HepG2 (cell line): ENCODE data around the gene RPH3AL. TPM values are rescaled to one million over a fixed set of nuclear protein-coding genes. Genes with fewer than 3 reads are reported as not detected.

ENCODE experiments used
- EED ChIP-seq: sonication (generic); formaldehyde crosslinking; IDR thresholded peaks from 2 replicates; pipeline ENCODE4 v1.5.0; 2020; ENCODE audit warnings: mild to moderate bottlenecking, missing genetic modification reagents
- HDAC2 ChIP-seq: sonication (generic); formaldehyde crosslinking; IDR thresholded peaks from 2 replicates; pipeline ENCODE4 v1.4.0; 2020; ENCODE audit warnings: missing genetic modification reagents
- JARID2 ChIP-seq: sonication (generic); formaldehyde crosslinking; IDR thresholded peaks from 2 replicates; pipeline ENCODE4 v1.8.1; 2023; ENCODE audit warnings: missing genetic modification reagents, inconsistent platforms; ENCODE audit not compliant: insufficient replicate concordance
- KLF9 ChIP-seq: IDR thresholded peaks from 2 replicates; pipeline ENCODE4 v1.6.1; 2016; ENCODE audit warnings: low read depth
- NFYC ChIP-seq: IDR thresholded peaks from 2 replicates; pipeline ENCODE4 v1.6.1; 2016; ENCODE audit warnings: missing genetic modification reagents, missing compliant biosample characterization
- PAF1 ChIP-seq: IDR thresholded peaks from 2 replicates; pipeline ENCODE4 v1.6.1; 2016; ENCODE audit warnings: missing genetic modification reagents, missing compliant biosample characterization
- POLR2G ChIP-seq: fragments of 200-400 bp; formaldehyde crosslinking; IDR thresholded peaks from 2 replicates; pipeline ENCODE4 v1.6.1; 2018; ENCODE audit warnings: mild to moderate bottlenecking, low read depth, low read length, moderate library complexity
- PPARG ChIP-seq: conservative IDR thresholded peaks from 2 replicates; pipeline ENCODE4 v1.6.1; 2016; ENCODE audit warnings: missing biosample characterization, missing genetic modification reagents
- RAD21 ChIP-seq: fragments of 450-650 bp; formaldehyde crosslinking; IDR thresholded peaks from 2 replicates; pipeline ENCODE4 v1.5.0; 2020; ENCODE audit warnings: mild to moderate bottlenecking
- ZFP36L1 ChIP-seq: sonication (generic); formaldehyde crosslinking; IDR thresholded peaks from 2 replicates; pipeline ENCODE4 v1.8.0; 2022; ENCODE audit warnings: mild to moderate bottlenecking, missing genetic modification reagents, moderate library complexity
- ZNF569 ChIP-seq: sonication (generic); formaldehyde crosslinking; IDR thresholded peaks from 2 replicates; pipeline ENCODE4 v1.5.0; 2020; ENCODE audit warnings: mild to moderate bottlenecking, missing genetic modification reagents, moderate library complexity, borderline replicate concordance
- polyA plus RNA-seq, 8 experiments: library from polyadenylated mRNA; depleted of rRNA in 3 of 8; stranded (reverse) in 7 of 8; unstranded in 1 of 8; fragments of >200 nt; fragmentation: Illumina TruSeq in 4 of 8; extraction: Trizol in 4 of 8; gene quantifications; 2 replicates each; pipeline versions ENCODE4 v1.2.1 to v1.2.3, GENCODE V29; 2011 to 2016; ENCODE audit warnings: low read depth in 4 of 8, missing spikeins in 1 of 8, mixed read lengths in 1 of 8; ENCODE audit not compliant: insufficient read depth in 1 of 8
- total RNA-seq, 5 experiments: library from RNA; depleted of rRNA; stranded (reverse); fragments of >200 nt; fragmentation: Illumina TruSeq; extraction: Trizol; gene quantifications; 2 replicates each; pipeline ENCODE4 v1.2.3, GENCODE V29; 2016; ENCODE audit warnings: low read depth in 1 of 5
- TF ChIP-seq, protein P1 (sequence below): sonication (generic); formaldehyde crosslinking; IDR thresholded peaks from 2 replicates; pipeline ENCODE4 v1.4.0; 2020; ENCODE audit warnings: low read depth, missing genetic modification reagents
- TF ChIP-seq, protein P2 (sequence below): IDR thresholded peaks from 2 replicates; pipeline ENCODE4 v1.6.1; 2016; ENCODE audit warnings: mild to moderate bottlenecking
- TF ChIP-seq, protein P3 (sequence below): IDR thresholded peaks from 2 replicates; pipeline ENCODE4 v1.6.1; 2012; ENCODE audit warnings: low read depth, low read length, improper control_type of control experiment
- TF ChIP-seq, protein P4 (sequence below): sonication (generic); formaldehyde crosslinking; IDR thresholded peaks from 2 replicates; pipeline ENCODE4 v1.4.0; 2020; ENCODE audit warnings: missing genetic modification reagents

Gene RPH3AL
- total and polyA plus RNA-seq, 2 of the 13 experiments (the other 11 are each of a cell fraction or from before 2014, with no cell fraction given), result 7.8 to 16.4 TPM

DNA sequence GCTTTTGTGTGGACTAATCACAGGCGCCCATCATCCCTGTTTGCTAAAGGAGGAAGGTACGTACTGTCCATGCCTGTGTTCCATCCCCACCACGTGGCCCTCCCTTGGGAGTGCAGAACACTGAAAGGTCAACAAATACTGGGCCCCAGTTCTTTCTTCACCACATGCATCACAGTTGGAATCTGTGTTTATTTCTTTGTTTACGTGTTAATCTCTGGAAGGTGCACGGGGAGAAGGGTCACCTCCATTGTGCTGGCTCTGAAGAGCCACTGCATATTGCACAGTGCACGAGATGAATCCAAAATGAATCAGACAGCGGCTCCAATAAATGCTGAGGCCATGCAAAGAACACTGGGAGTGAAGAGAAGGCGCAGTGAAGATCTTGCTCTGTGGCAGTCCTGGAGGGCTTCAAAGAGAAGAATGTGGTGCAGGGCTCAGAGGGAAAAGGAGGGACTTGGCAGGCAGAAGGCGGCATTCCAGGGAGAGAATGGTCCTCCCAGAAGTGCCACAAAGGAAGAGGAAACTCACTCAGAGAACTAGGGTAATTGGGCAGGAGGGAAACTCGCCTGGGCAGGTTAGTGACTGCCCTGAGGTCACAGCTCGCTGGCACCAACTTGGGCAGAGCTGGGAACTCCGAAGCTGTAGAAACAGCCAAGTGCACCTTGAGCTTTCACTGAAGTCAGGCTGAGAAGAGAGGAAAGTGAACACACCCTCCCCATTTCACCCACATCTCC, 3.7 kb downstream of the RPH3AL start (continued):
- TF ChIP-seq HDAC2 (peak; percentile 68; the same call in 1 of the 2 replicates), EED (CRISPR knock-in tag) (0 out of 2 replicates have a peak, but pooled peaks have one; percentile 21), PAF1 (no peak), JARID2 (CRISPR knock-in tag) (no peak), RAD21 (CRISPR knock-in tag) (peak; percentile 50; the same call in 1 of the 2 replicates), ZFP36L1 (CRISPR knock-in tag) (0 out of 2 replicates have a peak, but pooled peaks have one; percentile 47), KLF9 (CRISPR knock-in tag) (peak; percentile 33; the same call in 1 of the 2 replicates), ZNF569 (CRISPR knock-in tag) (no peak), POLR2G (no peak), PPARG (peak; percentile 80), NFYC (CRISPR knock-in tag) (no peak)
- TF ChIP-seq, protein P1, sequence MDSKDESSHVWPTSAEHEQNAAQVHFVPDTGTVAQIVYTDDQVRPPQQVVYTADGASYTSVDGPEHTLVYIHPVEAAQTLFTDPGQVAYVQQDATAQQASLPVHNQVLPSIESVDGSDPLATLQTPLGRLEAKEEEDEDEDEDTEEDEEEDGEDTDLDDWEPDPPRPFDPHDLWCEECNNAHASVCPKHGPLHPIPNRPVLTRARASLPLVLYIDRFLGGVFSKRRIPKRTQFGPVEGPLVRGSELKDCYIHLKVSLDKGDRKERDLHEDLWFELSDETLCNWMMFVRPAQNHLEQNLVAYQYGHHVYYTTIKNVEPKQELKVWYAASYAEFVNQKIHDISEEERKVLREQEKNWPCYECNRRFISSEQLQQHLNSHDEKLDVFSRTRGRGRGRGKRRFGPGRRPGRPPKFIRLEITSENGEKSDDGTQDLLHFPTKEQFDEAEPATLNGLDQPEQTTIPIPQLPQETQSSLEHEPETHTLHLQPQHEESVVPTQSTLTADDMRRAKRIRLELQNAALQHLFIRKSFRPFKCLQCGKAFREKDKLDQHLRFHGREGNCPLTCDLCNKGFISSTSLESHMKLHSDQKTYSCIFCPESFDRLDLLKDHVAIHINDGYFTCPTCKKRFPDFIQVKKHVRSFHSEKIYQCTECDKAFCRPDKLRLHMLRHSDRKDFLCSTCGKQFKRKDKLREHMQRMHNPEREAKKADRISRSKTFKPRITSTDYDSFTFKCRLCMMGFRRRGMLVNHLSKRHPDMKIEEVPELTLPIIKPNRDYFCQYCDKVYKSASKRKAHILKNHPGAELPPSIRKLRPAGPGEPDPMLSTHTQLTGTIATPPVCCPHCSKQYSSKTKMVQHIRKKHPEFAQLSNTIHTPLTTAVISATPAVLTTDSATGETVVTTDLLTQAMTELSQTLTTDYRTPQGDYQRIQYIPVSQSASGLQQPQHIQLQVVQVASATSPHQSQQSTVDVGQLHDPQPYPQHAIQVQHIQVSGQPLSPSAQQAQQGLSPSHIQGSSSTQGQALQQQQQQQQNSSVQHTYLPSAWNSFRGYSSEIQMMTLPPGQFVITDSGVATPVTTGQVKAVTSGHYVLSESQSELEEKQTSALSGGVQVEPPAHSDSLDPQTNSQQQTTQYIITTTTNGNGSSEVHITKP (CRISPR knock-in tag), result peak; percentile 29; the same call in 1 of the 2 replicates
- TF ChIP-seq, protein P2, sequence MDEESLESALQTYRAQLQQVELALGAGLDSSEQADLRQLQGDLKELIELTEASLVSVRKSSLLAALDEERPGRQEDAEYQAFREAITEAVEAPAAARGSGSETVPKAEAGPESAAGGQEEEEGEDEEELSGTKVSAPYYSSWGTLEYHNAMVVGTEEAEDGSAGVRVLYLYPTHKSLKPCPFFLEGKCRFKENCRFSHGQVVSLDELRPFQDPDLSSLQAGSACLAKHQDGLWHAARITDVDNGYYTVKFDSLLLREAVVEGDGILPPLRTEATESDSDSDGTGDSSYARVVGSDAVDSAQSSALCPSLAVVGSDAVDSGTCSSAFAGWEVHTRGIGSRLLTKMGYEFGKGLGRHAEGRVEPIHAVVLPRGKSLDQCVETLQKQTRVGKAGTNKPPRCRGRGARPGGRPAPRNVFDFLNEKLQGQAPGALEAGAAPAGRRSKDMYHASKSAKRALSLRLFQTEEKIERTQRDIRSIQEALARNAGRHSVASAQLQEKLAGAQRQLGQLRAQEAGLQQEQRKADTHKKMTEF (CRISPR knock-in tag), result peak; percentile 82
- TF ChIP-seq, protein P3, sequence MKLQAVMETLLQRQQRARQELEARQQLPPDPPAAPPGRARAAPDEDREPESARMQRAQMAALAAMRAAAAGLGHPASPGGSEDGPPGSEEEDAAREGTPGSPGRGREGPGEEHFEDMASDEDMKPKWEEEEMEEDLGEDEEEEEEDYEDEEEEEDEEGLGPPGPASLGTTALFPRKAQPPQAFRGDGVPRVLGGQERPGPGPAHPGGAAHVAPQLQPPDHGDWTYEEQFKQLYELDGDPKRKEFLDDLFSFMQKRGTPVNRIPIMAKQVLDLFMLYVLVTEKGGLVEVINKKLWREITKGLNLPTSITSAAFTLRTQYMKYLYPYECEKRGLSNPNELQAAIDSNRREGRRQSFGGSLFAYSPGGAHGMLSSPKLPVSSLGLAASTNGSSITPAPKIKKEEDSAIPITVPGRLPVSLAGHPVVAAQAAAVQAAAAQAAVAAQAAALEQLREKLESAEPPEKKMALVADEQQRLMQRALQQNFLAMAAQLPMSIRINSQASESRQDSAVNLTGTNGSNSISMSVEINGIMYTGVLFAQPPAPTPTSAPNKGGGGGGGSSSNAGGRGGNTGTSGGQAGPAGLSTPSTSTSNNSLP, result peak; percentile 31; the same call in 1 of the 2 replicates
- TF ChIP-seq, protein P4, sequence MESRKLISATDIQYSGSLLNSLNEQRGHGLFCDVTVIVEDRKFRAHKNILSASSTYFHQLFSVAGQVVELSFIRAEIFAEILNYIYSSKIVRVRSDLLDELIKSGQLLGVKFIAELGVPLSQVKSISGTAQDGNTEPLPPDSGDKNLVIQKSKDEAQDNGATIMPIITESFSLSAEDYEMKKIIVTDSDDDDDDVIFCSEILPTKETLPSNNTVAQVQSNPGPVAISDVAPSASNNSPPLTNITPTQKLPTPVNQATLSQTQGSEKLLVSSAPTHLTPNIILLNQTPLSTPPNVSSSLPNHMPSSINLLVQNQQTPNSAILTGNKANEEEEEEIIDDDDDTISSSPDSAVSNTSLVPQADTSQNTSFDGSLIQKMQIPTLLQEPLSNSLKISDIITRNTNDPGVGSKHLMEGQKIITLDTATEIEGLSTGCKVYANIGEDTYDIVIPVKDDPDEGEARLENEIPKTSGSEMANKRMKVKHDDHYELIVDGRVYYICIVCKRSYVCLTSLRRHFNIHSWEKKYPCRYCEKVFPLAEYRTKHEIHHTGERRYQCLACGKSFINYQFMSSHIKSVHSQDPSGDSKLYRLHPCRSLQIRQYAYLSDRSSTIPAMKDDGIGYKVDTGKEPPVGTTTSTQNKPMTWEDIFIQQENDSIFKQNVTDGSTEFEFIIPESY (CRISPR knock-in tag), result peak; percentile 57; the same call in 1 of the 2 replicates
